ENCODE data around the gene EDC4. TPM values are rescaled to one million over a fixed set of nuclear protein-coding genes. Genes with fewer than 3 reads are reported as not detected.

EDC4 gene, protein sequence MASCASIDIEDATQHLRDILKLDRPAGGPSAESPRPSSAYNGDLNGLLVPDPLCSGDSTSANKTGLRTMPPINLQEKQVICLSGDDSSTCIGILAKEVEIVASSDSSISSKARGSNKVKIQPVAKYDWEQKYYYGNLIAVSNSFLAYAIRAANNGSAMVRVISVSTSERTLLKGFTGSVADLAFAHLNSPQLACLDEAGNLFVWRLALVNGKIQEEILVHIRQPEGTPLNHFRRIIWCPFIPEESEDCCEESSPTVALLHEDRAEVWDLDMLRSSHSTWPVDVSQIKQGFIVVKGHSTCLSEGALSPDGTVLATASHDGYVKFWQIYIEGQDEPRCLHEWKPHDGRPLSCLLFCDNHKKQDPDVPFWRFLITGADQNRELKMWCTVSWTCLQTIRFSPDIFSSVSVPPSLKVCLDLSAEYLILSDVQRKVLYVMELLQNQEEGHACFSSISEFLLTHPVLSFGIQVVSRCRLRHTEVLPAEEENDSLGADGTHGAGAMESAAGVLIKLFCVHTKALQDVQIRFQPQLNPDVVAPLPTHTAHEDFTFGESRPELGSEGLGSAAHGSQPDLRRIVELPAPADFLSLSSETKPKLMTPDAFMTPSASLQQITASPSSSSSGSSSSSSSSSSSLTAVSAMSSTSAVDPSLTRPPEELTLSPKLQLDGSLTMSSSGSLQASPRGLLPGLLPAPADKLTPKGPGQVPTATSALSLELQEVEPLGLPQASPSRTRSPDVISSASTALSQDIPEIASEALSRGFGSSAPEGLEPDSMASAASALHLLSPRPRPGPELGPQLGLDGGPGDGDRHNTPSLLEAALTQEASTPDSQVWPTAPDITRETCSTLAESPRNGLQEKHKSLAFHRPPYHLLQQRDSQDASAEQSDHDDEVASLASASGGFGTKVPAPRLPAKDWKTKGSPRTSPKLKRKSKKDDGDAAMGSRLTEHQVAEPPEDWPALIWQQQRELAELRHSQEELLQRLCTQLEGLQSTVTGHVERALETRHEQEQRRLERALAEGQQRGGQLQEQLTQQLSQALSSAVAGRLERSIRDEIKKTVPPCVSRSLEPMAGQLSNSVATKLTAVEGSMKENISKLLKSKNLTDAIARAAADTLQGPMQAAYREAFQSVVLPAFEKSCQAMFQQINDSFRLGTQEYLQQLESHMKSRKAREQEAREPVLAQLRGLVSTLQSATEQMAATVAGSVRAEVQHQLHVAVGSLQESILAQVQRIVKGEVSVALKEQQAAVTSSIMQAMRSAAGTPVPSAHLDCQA (N-terminal part only)
- 57.9 and 71.7 TPM in 2 replicates for total RNA-seq

DNA sequence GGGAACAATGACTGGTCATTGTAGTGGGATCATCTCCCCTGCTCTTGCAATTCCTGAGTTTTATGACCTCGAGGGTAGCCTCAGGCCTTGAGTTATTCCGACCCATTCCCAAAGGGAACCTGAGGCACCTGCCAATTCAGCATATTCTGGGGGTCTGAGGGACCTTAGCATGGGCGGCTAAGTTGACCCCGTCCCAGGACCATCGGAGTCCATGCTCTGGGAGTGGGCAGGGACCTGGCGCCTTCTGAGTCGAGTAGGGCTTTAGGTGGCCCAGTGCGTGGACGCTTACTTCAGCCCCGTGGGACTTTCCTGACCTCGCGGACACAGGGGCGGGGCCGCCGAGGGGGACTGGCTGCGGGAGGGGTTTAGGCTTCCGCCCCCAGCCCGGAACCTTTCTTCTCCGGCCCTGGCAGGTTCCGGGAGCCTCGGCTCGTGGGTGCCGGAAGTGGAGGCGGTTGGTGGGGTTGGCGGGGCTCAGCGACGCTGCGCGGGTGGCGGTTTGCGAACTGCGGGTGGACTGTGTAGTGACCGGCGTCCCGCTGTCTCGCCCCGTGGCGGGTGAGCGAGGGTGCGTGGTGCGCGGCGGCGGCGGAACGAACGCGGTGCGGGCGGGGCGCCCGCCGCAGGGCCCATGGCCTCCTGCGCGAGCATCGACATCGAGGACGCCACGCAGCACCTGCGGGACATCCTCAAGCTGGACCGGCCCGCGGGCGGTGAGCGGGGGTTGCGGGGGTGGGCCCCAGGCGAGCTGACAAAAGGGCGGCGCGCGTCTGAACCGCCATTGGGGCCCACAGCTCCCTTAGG is at the start of gene EDC4:
Gene EDC4 (plus strand): TSS at position 422 of the 804 bp plus-strand sequence. CDS start 210 bp downstream, at position 632.

DNA sequence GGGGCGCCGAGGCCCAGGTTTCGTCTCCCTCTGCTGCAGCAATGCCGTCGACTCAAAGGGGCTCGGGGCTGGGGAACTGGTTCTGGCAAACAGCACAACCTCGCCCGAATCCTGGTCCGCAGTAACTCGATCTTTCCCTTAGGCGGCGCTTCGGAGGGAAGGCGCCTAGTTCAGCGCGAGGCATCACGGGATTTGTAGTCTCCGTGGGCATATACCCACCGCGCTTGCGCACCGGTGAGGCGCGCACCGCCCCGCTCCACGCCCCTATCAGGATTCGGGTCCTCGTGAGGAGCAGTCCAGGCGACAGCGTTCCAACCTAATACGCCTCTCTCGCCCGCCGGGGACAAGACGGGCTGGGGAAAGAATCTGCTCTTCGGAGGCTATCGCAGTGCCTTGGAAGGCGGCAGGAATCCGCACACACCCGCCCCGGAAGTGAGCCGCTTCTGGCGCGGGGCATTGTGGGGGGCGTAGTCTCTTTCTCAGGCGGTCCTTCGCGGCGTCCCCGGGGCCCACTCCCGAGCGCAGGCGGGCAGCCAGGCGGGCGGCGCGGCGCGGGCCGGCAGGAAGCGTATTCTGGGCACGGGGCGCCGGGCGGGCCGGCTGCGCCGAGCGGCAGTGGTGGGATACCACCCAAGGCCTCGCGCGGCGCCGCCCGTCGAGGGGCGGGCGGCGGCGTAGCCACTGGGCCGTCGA is 30.9 kb upstream of the EDC4 start, which contains the start of gene THAP11:
Gene THAP11 (plus strand): TSS at position 505 of the 693 bp plus-strand sequence. CDS start 235 bp downstream, outside the sequence.

DNA sequence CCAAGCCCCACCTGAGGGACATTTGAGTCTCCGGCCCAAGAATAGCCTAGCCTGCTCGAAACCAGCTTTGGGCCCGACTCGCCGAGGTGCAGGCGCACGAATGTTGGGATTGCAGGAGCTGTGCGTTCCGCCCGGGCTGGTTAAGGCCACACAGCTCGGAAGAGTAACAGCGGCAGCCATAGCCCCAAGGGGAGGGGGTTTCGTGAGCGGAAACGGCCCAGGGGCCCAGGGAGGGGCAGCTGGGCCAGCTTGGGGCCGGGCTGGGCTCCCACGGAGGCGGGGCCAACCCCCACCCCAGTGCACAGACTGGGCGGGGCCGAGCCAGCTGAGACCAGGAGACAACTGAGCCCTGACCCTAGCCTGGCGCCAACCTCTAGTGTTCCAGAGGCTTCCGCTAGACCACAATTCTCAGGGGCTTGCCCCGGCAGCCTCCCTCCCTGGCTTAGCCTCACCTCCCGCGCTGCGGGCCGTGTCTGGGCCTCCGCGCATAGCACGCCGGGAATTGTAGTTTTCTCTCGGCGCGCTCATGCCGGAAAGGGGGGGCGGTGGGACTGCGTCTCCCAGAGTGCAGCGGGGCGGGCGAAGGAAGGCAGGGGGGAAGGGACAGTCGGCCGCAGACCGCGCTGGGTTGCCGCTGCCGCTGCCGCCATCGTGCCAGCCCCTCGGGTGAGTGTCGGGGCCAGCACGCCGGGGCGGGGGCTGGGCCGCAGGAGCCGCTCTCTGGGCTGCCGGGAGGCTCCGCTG is 26.4 kb upstream of the EDC4 start, which contains the start of gene NUTF2:
Gene NUTF2 (plus strand): TSS at position 614 of the 744 bp plus-strand sequence. CDS start 18,198 bp downstream, outside the sequence.

DNA sequence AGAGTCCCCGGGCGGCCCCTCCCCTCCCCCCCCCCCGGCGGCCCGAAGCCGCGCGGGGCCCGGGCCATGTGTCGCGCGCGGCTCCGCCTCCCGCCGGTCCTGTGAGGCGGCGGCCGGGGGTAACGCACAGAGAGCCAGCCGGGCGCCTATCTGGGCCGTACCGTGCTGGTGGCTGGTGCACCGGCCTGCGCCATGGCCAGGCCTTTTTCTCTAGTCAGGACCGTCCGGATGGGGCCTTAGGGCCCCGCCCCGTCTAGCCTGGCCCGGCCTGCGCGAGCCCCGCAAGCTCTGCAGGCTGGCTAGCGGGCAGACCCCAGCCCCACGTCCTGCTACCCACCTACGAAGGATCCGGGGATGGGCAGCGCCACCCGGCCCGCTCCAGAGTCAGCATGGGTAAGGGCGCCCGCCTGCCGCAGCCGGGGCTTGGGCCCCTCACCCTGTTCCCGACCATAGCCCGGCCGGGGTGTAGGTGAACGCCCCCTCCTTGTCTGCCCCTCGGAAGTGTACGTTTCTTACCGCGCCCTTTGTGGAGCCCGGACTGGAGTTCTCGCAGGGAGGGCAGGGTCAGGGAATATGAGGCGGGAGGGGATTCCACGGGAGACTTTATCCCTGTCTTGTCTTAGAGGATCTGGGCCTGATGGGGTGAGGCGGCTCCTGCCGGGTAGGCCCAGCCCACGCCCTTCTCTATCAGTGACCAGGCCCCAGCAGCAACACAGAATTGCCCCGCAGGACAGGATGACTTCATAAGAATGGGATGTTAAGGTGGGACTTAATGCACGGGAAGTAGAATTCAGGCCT is 25.6 kb upstream of the EDC4 start, which contains the start of gene CENPT:
Gene CENPT (minus strand): TSS at position 630 of the 798 bp plus-strand sequence. CDS start 13,834 bp downstream, outside the sequence.

DNA sequence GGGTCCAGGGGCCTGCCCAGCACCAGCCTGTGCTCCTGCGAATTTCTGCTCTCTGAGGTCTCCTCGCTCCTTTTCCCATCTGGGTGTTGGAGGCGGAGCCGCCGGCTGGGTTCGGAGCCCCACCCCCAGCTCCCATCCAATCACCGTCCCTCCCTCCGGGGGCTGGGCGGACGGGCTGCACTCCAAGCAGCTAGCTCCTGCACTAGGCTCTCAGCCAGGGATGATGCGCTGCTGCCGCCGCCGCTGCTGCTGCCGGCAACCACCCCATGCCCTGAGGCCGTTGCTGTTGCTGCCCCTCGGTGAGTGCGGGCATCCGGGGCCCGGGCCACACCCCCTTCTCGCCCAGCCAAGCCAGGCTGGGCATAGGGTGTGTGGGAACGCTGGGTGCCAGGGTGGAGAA is 11.8 kb downstream of the EDC4 start, which contains the start of gene NRN1L:
Gene NRN1L (plus strand): TSS at position 202 of the 400 bp plus-strand sequence. CDS start 19 bp downstream, at position 221.

DNA sequence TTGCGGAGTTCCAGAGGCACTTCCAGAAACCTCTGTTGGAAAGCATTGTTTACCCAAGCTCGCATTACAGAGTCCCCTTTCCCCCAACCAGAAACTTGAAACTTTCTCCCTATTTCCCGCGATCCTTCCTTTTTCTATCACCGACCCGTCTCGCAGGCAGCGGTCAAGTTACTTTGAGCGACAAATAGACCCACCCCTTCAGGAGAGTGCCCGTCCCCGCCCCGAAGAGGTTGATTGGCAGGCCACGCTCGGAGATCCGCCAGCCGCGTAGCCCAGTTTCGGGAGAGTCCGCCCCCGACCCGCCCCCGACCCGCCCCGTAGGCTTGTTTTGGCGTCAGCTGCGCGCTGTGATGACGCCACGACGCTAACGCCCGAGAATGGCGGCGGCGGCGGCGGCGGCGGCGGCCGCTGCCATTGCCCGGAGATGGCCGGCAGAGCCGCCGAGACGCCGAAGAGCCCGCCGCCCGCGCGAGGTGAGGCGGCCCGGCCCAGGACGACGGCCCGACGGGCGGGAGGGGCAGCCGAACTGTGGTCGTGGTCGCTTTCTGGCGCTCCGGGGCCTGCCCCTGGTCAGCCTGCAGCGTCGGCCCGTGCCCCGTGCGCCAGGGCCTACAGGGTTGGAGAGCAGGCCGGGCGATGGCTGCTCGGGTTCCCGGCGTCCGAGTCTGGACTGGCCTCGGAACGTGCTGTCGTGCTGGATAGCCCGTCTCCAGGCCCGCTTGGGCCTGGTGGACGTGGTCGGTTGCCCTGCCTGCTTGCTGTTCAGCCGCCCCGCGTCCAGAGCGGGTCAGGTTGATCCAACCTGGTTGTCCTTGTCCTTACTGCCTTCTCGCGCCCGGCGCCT is 20.3 kb downstream of the EDC4 start, which contains the start of gene PSKH1:
Gene PSKH1 (plus strand): TSS at position 356 of the 844 bp plus-strand sequence. CDS start 15,496 bp downstream, outside the sequence.

Other genes starting within 250 kb of the EDC4 start
- gene CARMIL2, start 227.9 kb upstream of the EDC4 start, total RNA-seq: 0.16 and 3.0 TPM in 2 replicates
- 34.0 and 53.0 TPM in 2 replicates for gene ACD, start 212.8 kb upstream of the EDC4 start, total RNA-seq
- gene PARD6A, start 212.1 kb upstream of the EDC4 start, total RNA-seq: 5.5 and 9.0 TPM in 2 replicates
- 16.0 and 23.8 TPM in 2 replicates for gene ENKD1, start 206.3 kb upstream of the EDC4 start, total RNA-seq
- 7.0 and 10.8 TPM in 2 replicates for gene C16orf86, start 206.2 kb upstream of the EDC4 start, total RNA-seq
- gene GFOD2, start 153.7 kb upstream of the EDC4 start, total RNA-seq: 14.3 and 16.0 TPM in 2 replicates
- gene RANBP10, start 66.5 kb upstream of the EDC4 start, total RNA-seq: 8.0 and 9.5 TPM in 2 replicates
- gene TSNAXIP1, start 66.2 kb upstream of the EDC4 start, total RNA-seq: 0.81 and 1.4 TPM in 2 replicates
- 39.8 and 43.0 TPM in 2 replicates for gene THAP11, start 30.7 kb upstream of the EDC4 start, total RNA-seq
- 417 and 499 TPM in 2 replicates for gene NUTF2, start 26.1 kb upstream of the EDC4 start, total RNA-seq
- gene CENPT, start 25.4 kb upstream of the EDC4 start, total RNA-seq: 28.9 and 40.6 TPM in 2 replicates
- 1.5 TPM in 1 of 2 replicates, not detected in the other for gene NRN1L, start 11.8 kb downstream of the EDC4 start, total RNA-seq
- 18.3 and 26.9 TPM in 2 replicates for gene PSKH1, start 20.2 kb downstream of the EDC4 start, total RNA-seq
- gene CTRL, start 58.8 kb downstream of the EDC4 start, total RNA-seq: 0.38 and 0.65 TPM in 2 replicates
- 57.0 and 80.2 TPM in 2 replicates for gene PSMB10, start 63.8 kb downstream of the EDC4 start, total RNA-seq
- gene LCAT, start 71.1 kb downstream of the EDC4 start, total RNA-seq: 6.5 and 11.4 TPM in 2 replicates
- gene SLC12A4, start 95.6 kb downstream of the EDC4 start, total RNA-seq: 38.9 and 78.6 TPM in 2 replicates
- not detected in 2 replicates for gene DPEP3, start 107.4 kb downstream of the EDC4 start, total RNA-seq
- not detected in 2 replicates for gene DPEP2, start 126.4 kb downstream of the EDC4 start, total RNA-seq
- not detected in 2 replicates for gene DPEP2NB, start 142.9 kb downstream of the EDC4 start, total RNA-seq
- 10.6 and 11.2 TPM in 2 replicates for gene DDX28, start 150.2 kb downstream of the EDC4 start, total RNA-seq
- 17.7 and 22.5 TPM in 2 replicates for gene DUS2, start 150.2 kb downstream of the EDC4 start, total RNA-seq
- gene NFATC3, start 212.3 kb downstream of the EDC4 start, total RNA-seq: 15.2 and 16.5 TPM in 2 replicates

All from mesangial cell (primary cell).